OCI-LY3 (cell line): ENCODE measurements around the gene ZYG11B.
"Not testable (repeated sequence)": the region's sequence is repeated elsewhere in the genome, so short reads cannot be mapped to it uniquely, and the experiment has no call there.

Experiments used
- H2AFZ ChIP-seq: fragments of 200-600, 300-600 bp; shearing (Covaris generic); 2 replicates; pipeline ENCODE4 v1.6.0; 2014; ENCODE audit warnings: antibody characterized with exemption, low read depth, low read length
- H3K27ac ChIP-seq: fragments of 200-600, 300-600 bp; sonication (generic); 2 replicates; pipeline ENCODE4 v1.5.1; 2014; ENCODE audit warnings: mild to moderate bottlenecking, low read length, moderate library complexity, mixed read lengths
- H3K27me3 ChIP-seq: fragments of 200-600, 300-600 bp; sonication (generic); 2 replicates; pipeline ENCODE4 v1.6.1; 2014; ENCODE audit warnings: low read depth, low read length, mixed read lengths
- H3K36me3 ChIP-seq: fragments of 200-600, 300-600 bp; sonication (generic); replicated peaks from 2 replicates; pipeline ENCODE3; 2014; ENCODE audit warnings: low read depth, low read length, mixed read lengths
- H3K4me1 ChIP-seq: fragments of 300-600, 200-600 bp; sonication (generic); 2 replicates; pipeline ENCODE4 v1.6.1; 2014; ENCODE audit warnings: low read length, mixed read lengths
- H3K4me2 ChIP-seq: fragments of 200-600, 300-600 bp; sonication (generic); 2 replicates; pipeline ENCODE4 v1.6.1; 2014; ENCODE audit warnings: low read length, mixed read lengths
- H3K4me3 ChIP-seq: fragments of 300-600, 200-600 bp; sonication (generic); 2 replicates; pipeline ENCODE4 v1.5.1; 2014; ENCODE audit warnings: antibody characterized with exemption, mild to moderate bottlenecking, low read length, moderate library complexity
- H3K79me2 ChIP-seq: fragments of 300-600, 200-600 bp; shearing (Covaris generic); 2 replicates; pipeline ENCODE4 v1.6.1; 2014; ENCODE audit warnings: mild to moderate bottlenecking, low read length, mixed read lengths
- H3K9ac ChIP-seq: fragments of 300-600, 200-600 bp; shearing (Covaris generic); 2 replicates; pipeline ENCODE4 v1.6.0; 2014; ENCODE audit warnings: mild to moderate bottlenecking, low read length, moderate library complexity
- H3K9me3 ChIP-seq: fragments of 200-600, 300-600 bp; shearing (Covaris generic); 2 replicates; pipeline ENCODE4 v1.6.1; 2014; ENCODE audit warnings: low read length, mixed read lengths; ENCODE audit not compliant: insufficient read depth
- H4K20me1 ChIP-seq: fragments of 200-600, 300-600 bp; sonication (generic); 2 replicates; pipeline ENCODE4 v1.6.1; 2016; ENCODE audit warnings: low read length, mixed read lengths; ENCODE audit not compliant: insufficient read depth
- EZH2phosphoT487 ChIP-seq: fragments of 200-600 bp; shearing (Covaris generic); IDR thresholded peaks from 2 replicates; pipeline ENCODE4 v1.6.1; 2018; ENCODE audit warnings: antibody characterized with exemption, mixed run types, low read depth
- TF ChIP-seq, protein P1 (sequence below): fragments of 200-600, 300-600 bp; sonication (generic); IDR thresholded peaks from 2 replicates; pipeline ENCODE4 v1.5.1; 2014; ENCODE audit warnings: antibody characterized with exemption, low read length, low read depth

Gene ZYG11B

DNA sequence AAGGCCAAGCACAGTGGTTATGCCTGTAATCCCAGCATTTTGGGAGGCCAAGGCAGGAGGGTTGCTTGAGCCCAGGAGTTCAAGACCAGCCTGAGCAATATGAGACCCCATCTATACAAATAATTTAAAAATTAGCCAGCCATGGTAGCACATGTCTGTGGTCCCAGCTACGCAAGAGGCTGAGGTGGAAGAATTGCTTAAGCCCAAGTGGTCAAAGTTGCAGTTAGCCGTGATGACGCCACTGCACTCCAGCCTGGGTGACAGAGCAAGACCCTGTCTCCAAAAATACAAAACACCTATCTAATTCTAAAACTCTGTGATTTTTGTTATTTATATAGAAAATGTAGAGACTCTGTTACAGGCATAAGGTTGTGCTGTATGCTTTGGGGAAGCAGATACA, 72.1 kb downstream of the ZYG11B start:
- no peak overlapping the region for H3K27ac ChIP-seq
- no peak overlapping the region for H2AFZ ChIP-seq
- no peak overlapping the region for H3K9ac ChIP-seq
- H3K4me2 ChIP-seq, result no peak overlapping the region
- no peaks in the 10 kb centered on the region for H3K27me3 ChIP-seq
- no peaks in the 10 kb centered on the region for H3K36me3 ChIP-seq
- peaks cover 10% of the 10 kb centered on the region for H3K4me1 ChIP-seq
- H3K4me3 ChIP-seq, result no peak overlapping the region
- H3K9me3 ChIP-seq, result no peaks in the 10 kb centered on the region
- no peaks in the 10 kb centered on the region for H3K79me2 ChIP-seq
- TF ChIP-seq, protein P1, sequence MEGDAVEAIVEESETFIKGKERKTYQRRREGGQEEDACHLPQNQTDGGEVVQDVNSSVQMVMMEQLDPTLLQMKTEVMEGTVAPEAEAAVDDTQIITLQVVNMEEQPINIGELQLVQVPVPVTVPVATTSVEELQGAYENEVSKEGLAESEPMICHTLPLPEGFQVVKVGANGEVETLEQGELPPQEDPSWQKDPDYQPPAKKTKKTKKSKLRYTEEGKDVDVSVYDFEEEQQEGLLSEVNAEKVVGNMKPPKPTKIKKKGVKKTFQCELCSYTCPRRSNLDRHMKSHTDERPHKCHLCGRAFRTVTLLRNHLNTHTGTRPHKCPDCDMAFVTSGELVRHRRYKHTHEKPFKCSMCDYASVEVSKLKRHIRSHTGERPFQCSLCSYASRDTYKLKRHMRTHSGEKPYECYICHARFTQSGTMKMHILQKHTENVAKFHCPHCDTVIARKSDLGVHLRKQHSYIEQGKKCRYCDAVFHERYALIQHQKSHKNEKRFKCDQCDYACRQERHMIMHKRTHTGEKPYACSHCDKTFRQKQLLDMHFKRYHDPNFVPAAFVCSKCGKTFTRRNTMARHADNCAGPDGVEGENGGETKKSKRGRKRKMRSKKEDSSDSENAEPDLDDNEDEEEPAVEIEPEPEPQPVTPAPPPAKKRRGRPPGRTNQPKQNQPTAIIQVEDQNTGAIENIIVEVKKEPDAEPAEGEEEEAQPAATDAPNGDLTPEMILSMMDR, result no peak
- no peak for TF ChIP-seq EZH2phosphoT487
- no peaks in the 10 kb centered on the region for H4K20me1 ChIP-seq

DNA sequence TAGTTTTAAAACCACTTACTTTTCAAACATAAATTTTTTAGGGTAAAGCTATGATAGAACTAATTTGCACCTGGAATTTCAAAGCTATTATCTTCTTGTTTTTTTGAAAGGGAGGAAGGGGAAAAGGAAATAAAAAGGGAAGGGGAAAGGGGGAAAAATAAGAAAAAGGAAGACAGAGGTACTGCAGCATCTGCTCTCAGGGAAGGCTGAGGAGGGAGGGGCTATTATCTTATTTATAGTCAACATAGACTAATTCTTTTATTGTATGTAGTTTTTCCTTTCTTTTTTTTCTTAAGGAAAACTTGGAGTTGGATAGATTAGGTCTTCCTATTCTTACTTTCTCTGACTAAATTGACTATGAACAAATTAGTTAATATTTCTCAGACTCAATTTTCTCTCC, 74.8 kb downstream of the ZYG11B start:
- H3K27ac ChIP-seq, result no peak overlapping the region
- no peak overlapping the region for H3K4me3 ChIP-seq
- H4K20me1 ChIP-seq, result no peaks in the 10 kb centered on the region
- no peaks in the 10 kb centered on the region for H3K79me2 ChIP-seq
- no peak overlapping the region for H3K9ac ChIP-seq
- H2AFZ ChIP-seq, result no peak overlapping the region
- no peaks in the 10 kb centered on the region for H3K36me3 ChIP-seq
- peaks cover 2% of the 10 kb centered on the region; the same call in 1 of the 2 replicates for H3K4me1 ChIP-seq
- H3K27me3 ChIP-seq, result no peaks in the 10 kb centered on the region
- H3K4me2 ChIP-seq, result no peak overlapping the region
- TF ChIP-seq, protein P1, result no peak
- TF ChIP-seq EZH2phosphoT487, result no peak
- no peaks in the 10 kb centered on the region for H3K9me3 ChIP-seq

DNA sequence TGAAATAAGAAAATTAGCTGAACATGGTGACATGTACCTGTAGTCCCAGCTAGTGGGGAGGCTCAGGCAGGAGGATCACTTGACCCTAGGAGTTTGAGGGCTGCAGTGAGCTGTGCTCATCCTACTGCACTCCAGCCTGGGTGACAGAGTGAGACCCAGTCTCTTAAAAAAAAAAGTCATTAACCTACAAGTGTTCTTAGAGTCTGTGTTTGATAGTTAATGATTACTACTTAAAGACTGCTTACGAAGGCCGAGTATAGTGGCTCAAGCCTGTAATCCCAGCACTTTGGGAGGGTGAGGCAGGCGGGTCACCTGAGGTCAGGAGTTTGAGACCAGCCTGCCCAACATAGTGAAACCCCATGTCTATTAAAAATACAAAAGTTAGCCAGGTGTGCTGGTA, 77.8 kb downstream of the ZYG11B start:
- H3K9me3 ChIP-seq, H3K9ac ChIP-seq, H3K36me3 ChIP-seq: not testable (repeated sequence)

DNA sequence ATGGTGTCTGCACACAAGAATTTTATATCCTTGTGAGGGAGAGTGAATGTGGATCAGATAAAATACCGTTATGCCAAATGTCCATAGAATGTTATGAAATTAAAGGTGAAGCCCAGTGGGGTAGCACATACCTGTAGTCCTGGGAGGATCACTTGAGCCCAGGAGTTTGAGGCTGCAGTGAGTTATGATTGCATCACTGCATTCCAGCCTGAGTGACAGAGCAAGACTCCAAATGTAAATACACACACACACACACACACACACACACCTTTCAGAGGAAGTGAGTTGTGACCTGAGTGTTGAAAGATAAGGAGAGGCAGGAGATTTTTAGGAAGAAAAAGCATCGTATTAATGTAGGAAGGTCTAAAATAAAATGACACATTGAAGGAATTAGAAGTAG, 88.2 kb downstream of the ZYG11B start:
- Histone ChIP-seq H3K9ac (no peak overlapping the region), H3K79me2 (no peaks in the 10 kb centered on the region), H3K4me3 (no peak overlapping the region), H3K4me2 (no peak overlapping the region), H3K36me3 (no peaks in the 10 kb centered on the region), H4K20me1 (no peaks in the 10 kb centered on the region), H3K4me1 (no peaks in the 10 kb centered on the region), H3K27me3 (no peaks in the 10 kb centered on the region), H3K9me3 (no peaks in the 10 kb centered on the region), H2AFZ (no peak overlapping the region), H3K27ac (no peak overlapping the region)
- TF ChIP-seq EZH2phosphoT487, result no peak
- TF ChIP-seq, protein P1, result no peak

More for the DNA sequence above, 77.8 kb downstream of the ZYG11B start:
- H3K79me2 ChIP-seq, H2AFZ ChIP-seq, H3K4me1 ChIP-seq, H3K27ac ChIP-seq, H3K27me3 ChIP-seq, H3K4me3 ChIP-seq, H4K20me1 ChIP-seq, H3K4me2 ChIP-seq: not testable (repeated sequence)

DNA sequence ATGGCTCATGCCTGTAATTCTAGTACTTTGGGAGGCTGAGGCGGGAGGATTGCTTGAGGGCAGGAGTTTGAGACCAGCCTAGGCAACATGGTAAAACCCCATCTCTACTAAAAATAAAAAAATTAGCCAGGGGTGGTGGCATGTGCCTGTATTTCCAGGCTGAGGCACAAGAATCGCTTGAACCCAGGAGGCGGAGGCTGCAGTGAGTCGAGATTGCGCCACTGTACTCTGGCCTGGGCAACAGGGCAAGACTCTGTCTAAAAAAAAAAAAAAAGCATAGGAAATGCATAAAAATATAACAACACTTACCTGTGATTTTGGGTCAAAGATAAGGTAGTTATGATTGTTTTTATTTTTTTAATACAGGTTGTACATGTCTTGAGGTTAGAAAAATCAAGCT, 94.6 kb downstream of the ZYG11B start:
- H3K36me3 ChIP-seq, H3K4me1 ChIP-seq, H3K79me2 ChIP-seq, H4K20me1 ChIP-seq, H3K4me2 ChIP-seq, H3K27me3 ChIP-seq, H3K27ac ChIP-seq, H3K9me3 ChIP-seq, H3K9ac ChIP-seq, H3K4me3 ChIP-seq, H2AFZ ChIP-seq: not testable (repeated sequence)
